CD4-positive, alpha-beta T cell treated with Interferon alpha-2 for 1 hour (primary cell): ENCODE data around the gene OXTR.

Experiments used
- DNase-seq, 2 donors: peaks; one replicate each; pipeline ENCODE4 v3.0.0-alpha.2; 2020 to 2022

The OXTR gene

DNA sequence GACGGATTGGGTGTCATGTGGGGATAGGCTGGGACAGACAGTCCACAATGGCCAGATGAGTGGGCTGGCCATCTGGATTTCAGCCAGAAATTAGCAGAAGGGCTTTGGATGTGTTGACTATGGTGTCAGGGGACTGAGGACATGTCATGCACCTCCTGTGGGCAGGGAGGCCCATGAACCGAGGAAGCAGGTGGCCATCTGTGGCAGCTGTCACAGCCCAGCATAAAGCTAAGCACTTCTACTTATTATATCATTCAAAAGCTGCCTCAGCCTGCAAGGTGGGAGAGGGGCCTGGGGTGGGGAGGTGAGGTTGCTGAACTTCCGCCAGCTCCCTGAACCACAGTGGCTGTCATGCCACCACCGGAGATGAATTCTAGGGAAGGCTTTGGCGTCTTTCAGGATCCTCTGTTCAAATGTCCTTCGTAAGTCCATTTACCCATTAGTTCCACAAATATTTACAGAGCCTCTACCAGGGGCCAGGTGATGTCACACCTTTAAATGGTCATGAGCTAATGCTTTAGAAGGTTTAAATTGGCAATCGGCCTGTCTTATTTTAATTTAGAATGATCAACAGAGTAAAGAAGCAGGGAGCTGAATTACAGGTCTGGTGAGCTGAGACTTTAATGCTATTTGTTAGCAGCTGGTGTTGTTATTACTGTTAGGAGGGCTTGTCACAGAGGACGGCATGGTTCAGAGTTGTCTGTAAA is 59.5 kb downstream of the OXTR start:
- DNase-seq = no peak

DNA sequence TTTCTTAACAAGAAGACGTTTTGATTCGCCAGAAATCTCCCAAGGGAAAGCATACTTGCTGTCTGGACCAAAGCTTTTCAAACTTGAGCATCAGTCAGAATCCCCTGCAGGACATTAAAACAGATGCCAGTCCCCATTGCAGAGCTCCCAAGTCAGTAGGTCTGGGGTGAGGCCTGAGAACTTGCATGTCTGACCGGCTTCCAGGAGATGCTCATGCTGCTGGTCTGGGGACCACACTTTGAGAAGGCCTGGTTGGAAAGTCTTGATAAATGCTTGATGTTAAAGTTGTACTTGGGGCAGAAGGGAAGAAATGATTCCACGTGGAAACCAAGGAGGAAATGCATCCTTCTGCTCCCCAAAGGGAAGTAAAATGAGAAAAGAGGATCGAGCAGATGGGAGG is 60.1 kb downstream of the OXTR start:
- no peak for DNase-seq

- no peak for DNase-seq
Measured at GRCh38 chr3:8705575-8705974, 63.8 kb downstream of the OXTR start.

GRCh38 chr3:8702560-8702959 is 66.9 kb downstream of the OXTR start:
- no peak for DNase-seq
